ENCODE data around the gene TRABD2B. TPM values are rescaled to one million over a fixed set of nuclear protein-coding genes. Genes with fewer than 3 reads are reported as not detected.

TRABD2B gene
- total and polyA plus RNA-seq, 2 donors (not counting 3 experiments of a cell fraction or from before 2014, with no cell fraction given): not detected

DNA sequence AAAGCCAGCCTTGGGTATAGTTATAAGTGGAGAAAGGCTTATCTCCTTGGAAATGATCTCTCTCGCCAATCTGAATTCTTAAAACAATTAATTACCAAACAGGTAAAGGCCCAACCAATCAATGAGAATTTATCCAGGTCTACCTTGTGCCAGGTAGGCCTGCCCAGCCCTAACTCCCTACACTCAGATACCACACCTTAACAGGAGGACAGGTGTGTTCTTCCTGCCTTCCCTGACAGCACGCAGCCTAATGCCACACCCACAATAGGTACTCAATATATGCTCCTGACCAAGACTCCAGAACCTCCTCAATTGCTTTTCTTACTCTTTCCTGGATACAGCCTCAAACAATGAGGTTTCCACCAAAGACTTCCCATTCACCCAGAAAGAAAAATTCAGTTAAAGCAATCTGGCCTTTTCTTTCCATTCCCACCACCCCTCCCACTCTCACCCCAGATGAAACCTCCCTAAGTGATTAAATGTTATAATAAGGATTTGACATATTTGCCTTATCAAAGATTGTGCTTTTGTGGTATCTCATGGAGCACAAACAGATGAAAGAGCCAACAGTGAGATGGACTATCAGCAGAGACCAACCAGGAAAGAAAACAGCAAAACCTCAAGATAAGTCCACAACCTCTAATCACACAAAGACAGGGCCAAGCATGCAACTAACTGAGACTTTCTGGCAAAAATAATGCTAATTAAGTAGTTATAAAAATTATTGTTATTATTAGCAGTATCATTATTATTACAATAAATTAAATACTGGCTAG is 25.6 kb downstream of the TRABD2B start:
- Histone ChIP-seq H3K79me2 (ENCODE audit: control insufficient read depth, insufficient read depth, low read length) (no peaks in the 10 kb centered on the region), H4K20me1 (replicated peaks; ENCODE audit: control insufficient read depth, extremely low read depth, insufficient read depth, low read length) (no peaks in the 10 kb centered on the region), H3K4me2 (ENCODE audit: insufficient read depth, low read length) (no peak overlapping the region), H3K4me1 (ENCODE audit: control insufficient read depth, extremely low read depth, insufficient read depth, low read length) (no peaks in the 10 kb centered on the region), H3K27ac (ENCODE audit: insufficient read depth, low read depth, low read length) (no peak overlapping the region), H3K9me3 (replicated peaks; ENCODE audit: control insufficient read depth, insufficient read depth, low read length) (no peaks in the 10 kb centered on the region), H3K27me3 (ENCODE audit: control insufficient read depth in 2 of 2, insufficient read depth in 2 of 2, low read length in 2 of 2) (no peaks in the 10 kb centered on the region), H3K9me1 (replicated peaks; ENCODE audit: control insufficient read depth, extremely low read depth, insufficient read depth, low read length) (no peaks in the 10 kb centered on the region), H3K36me3 (ENCODE audit: control insufficient read depth in 2 of 2, extremely low read depth in 1 of 2, insufficient read depth in 2 of 2, low read length in 2 of 2) (no peaks in the 10 kb centered on the region), H3K9ac (replicated peaks; ENCODE audit: extremely low read depth, insufficient read depth, low read length) (no peak overlapping the region), H2AFZ (ENCODE audit: low read depth, low read length) (no peak overlapping the region), H3K4me3 (replicated peaks in 1 of 3; ENCODE audit: insufficient read depth in 1 of 3, low read depth in 1 of 3, low read length in 3 of 3) (no peak overlapping the region)
- no peak for DNase-seq (ENCODE audit: low read depth, low spot score)
- BruUV-seq (replicated peaks): no TSS peak
- intact Hi-C loops (cut with micrococcal nuclease) (no loop called here), dilution Hi-C loops (cut with MboI; ENCODE audit: extremely low pct_ligation_motif_present, low sequenced_read_pairs) (no loop called here)
- no peak for TF ChIP-seq MYC (IDR thresholded peaks at IDR 0.05; ENCODE audit: low read depth, low read length)
- no peak for TF ChIP-seq POLR2AphosphoS5 (IDR thresholded peaks at IDR 0.05; ENCODE audit: insufficient read depth, low read depth, low read length)
- no peak for TF ChIP-seq MAX (IDR thresholded peaks at IDR 0.05; ENCODE audit: insufficient read depth, insufficient read length)
- no peak for TF ChIP-seq EZH2 (IDR thresholded peaks at IDR 0.05; ENCODE audit: borderline replicate concordance, low read depth, low read length, severe bottlenecking)
- no peak for TF ChIP-seq JUN (IDR thresholded peaks at IDR 0.05; ENCODE audit: borderline replicate concordance, insufficient read depth, insufficient read length, low read depth)
- TF ChIP-seq FOS (IDR thresholded peaks at IDR 0.05; ENCODE audit: borderline replicate concordance, insufficient read depth, low read length): no peak
- TF ChIP-seq CTCF (IDR thresholded peaks at IDR 0.05; ENCODE audit: extremely low read depth in 1 of 2, insufficient read depth in 1 of 2, low read depth in 1 of 2, low read length in 2 of 2): no peak
- no peak for TF ChIP-seq POLR2A (IDR thresholded peaks at IDR 0.05; ENCODE audit: low read depth, low read length)
- TF ChIP-seq GATA2 (IDR thresholded peaks at IDR 0.05; ENCODE audit: insufficient read depth, insufficient read length, low read depth, low read length): no peak
- FAIRE-seq: no peak
- POLR2A ChIA-PET: no interaction called here
- CTCF ChIA-PET: no interaction called here
